Esophagus mucosa (tissue), 1 donor: ENCODE measurements around the gene SELENOO. TPM values are rescaled to one million over a fixed set of nuclear protein-coding genes. Genes with fewer than 3 reads are reported as not detected.

Experiments
- ATAC-seq: fragments of 200-7000 bp; cut with Tn5 transposase; one replicate; pipeline ENCODE4 v1.9.1; 2020
- total RNA-seq: library from RNA; stranded (reverse); gene quantifications from one replicate; pipeline ENCODE4 v1.2.4, GENCODE V29; 2023
- donor health status: DM: yes; HTN: yes; CAD: no.

Gene SELENOO
- total RNA-seq, 1 donor from 2014 or later: 13.3 TPM

DNA sequence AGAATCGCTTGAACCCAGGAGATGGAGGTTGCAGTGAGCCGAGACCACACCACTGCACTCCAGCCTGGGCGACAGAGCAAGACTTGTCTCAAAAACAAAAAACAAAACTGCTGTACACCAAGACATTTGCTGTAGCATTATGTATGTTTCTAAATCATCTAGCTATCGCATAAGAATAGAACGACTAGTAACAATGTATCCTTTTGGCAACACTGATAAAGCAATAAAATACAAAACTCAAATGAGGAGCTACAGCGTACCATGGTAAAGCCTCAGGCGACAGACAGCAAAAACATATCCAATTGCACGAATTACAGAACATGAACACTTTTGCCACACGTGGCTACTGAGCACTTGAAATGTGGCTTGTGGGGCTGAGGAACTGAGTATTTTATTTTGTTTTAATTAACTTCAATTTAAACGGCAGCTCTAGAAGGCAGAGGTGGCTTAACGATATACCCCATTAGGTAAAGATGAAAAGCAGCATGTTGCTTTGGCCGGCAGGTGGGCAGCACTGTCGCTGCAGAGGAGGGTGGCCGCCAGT lies 41.7 kb downstream of the SELENOO start:
- ATAC-seq: no peak

DNA sequence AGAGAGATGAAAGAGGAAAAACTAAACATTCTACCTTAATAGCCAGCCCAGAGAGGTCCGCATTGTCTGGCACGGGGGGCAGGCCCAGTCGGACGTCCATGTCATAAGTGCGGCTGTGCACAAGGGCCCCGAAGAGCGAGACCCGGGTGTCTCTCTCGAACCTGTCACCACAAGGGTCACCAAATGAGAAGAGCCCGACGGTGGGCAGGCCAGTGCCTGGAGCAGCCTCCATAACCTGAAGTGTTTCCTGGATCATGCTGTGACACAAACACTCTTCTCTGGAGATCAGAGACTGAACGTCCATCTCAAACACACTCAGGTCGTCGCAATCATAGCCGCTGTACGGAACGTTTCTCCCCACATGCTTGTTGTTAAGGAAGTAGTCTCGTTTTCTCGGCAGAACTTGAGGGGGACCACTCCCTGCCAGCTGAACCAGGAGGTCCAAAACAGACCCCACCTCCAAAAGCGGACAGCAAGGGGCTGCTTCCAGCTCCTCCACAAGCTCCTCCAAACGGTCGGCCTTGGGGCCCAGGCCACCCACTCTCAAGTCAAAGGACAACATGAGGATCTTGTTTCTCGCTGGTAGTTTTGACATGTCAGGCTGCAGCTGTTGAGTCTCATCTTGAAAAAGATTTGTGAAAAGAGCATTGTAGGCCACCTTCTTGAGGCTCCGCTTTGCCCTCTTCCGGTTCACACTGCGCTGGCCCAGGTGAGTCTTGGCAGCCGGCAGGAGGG lies 43.0 kb downstream of the SELENOO start:
- peak; percentile 19 for ATAC-seq

DNA sequence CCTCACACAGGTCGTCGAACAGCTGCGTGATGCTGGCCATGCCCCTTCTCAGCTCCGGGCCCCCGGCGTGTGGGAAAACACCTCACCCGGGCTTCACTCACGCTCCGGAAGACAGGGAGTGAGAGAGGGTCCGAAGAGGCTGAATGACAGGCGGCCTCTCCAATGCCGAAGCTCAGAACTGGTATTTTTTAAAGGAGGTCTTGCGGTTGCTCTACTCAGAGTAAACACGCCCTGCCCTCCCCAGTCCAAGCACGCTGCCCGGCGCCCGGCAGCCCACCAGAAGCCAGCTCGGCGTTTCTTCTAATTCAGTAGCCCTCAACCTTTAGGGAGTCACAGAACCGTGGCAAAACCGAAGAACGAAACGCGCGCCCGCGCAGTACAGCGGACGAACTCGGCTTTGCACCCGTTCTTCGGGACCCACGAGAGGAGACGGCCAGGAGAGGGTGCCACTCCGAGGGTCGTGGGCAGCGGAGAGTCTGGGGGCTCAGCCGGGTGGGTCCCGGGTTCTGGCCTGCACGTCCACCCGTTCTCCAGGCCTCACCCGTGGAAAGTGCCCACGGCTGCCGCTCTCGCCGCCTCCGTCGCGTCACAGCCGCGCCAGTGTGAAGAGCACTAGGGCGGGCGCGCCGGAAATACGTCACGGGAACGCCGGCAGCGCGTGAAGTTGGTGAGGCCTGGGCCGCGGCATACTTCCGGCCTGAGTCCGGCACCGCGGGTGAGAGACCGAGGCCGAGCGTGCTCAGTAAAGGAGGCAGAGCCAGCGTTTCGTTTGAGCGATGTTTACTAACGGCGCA lies 43.8 kb downstream of the SELENOO start, which contains the start of gene TUBGCP6:
Gene TUBGCP6 (minus strand): TSS at position 604 of the 794 bp plus-strand sequence. CDS start 564 bp downstream, at position 40.
- peak; percentile 88 for ATAC-seq

DNA sequence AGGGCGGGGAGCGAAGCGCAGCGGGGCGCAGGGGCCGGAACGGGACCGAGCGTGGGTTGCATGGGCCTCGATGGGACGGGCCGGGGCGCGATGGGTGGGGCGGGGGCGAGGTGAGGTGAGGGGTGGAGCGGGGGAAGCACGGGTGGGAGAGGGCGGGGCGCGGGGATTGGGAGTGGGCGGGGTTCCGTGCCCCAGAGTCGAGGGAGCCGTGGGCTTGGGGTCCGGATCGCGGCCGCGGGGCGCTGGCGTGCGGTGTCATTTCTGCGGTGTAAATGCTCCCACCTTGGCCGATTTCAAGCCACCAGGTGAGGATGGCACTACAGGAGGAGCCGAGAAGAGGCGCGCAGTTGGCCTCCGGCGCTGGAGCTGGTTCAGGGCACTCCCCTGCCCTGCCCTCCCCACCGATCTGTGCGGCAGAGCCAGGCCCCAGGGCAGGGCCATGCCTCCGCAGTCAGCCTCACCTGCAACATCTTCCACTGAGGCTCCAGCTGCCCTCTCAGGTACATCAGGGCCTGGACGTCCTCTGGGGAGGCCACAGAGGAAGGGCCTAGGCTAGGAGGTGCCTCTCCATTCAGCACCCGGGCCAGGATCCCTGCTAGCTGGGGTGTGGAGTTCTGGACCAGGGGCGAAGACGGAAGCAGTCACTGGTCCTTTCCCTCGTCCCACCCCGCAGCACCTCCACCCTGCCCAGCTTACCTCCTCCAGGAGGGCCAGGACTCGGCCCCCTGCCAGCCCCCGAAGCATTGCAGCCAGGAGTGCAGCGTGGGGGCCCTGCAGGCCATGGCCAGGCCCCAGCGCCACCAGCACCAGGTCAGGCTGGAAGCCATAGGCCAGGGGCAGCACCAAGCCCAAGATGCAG lies 44.6 kb downstream of the SELENOO start:
- ATAC-seq: peak; percentile 70

DNA sequence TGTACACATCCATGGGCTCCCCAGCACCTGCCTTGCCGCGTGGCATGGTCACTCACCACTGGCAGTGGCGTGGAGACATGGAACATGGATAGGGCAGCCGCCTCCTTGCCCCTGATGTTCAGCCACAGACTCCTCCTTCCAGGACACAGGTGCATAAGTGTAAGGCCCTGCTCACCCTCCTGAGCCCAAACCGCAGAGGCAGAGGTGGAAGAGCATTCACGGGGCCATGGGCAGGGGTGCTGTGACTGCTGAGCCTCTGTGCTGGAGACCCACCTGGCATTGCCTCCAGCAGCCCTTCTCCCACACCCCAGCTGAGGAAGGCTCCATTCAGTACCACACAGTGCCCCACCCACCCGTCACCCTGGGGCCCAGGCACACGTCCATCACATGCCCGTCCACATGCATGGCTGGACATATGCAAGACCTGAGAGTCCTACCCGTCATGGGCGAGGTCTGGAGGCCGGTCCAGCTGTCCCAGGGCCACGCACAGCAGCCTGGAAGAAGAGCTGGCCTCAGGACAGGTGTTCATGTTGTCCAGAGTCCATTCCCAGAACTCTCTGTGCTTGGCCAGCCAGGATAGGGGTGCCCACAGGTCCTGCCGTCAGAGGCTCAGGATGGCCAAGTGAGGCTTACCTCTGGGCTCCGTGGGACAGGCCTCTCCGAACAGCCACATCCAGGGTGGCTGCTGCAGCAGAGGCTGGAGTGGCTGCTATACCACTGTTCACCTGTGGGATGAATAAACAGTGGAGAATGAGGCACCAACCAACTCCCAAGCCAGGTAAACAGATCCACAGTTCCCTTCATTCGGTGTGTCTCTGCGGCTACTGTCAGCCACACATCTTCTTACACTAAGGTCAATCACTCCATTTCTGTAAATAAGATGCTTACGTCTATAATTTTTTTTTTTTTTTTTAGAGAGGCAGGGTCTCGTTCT lies 45.7 kb downstream of the SELENOO start:
- no peak for ATAC-seq

DNA sequence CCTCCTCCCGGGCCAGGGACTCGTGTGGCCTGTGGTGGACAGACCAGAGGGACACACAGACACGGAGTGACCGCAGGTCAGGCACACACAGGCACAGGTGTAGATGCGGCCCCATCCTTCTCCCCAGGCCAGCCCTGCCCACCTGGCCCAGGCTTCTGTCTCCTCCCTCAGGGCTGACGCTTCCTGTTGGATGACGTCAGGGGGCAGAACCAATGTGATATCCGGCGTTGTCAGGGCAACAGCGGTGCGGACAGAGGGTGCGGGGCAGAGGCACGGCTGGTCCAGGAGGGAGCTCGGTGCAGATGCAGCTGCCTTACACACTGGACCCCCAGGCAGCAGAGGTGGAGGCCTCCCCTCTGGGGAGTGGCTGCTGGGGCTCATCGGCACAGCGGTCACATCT lies 46.9 kb downstream of the SELENOO start:
- ATAC-seq: no peak

DNA sequence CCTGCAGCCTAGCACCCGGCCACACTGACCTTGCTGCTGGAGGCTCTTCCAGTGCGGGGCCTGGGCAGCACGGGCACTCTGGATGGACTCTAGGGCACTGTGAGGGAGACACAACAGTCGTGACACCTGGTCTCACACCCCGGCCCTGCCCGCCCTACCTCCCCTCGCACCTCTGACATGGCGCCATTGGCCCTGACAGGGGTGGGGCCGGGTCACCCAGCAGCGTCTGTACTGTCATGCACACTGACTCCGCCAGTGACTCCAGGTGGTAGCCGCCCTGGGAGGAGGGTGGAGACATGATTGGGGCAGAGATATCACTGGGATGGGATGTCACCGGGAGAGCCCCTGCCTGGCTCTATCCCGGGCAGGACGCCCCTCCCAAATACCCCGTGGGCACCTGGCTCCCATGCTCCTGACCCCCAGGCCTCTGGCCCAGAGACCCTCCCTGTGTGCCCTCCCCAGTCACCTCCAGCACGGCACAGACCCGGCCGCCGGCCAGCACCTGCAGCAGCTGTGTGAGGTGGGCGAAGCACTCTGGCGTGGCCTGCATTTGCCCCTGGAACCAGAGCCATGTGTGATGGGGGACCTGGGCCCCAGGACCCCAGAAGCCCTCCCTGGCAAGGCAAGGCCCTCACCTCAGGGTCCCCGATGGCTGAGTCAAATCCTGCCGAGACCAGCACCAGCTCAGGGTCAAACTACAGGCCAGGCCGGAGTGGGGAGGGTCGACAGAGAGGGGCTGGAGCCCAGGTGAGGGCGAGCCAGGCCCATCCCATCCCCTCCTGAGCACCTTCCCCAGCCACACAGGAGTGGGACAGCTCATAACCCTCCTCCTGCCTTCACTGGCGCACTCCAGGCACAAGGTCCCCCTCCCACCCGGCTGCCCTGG lies 47.6 kb downstream of the SELENOO start:
- no peak for ATAC-seq

DNA sequence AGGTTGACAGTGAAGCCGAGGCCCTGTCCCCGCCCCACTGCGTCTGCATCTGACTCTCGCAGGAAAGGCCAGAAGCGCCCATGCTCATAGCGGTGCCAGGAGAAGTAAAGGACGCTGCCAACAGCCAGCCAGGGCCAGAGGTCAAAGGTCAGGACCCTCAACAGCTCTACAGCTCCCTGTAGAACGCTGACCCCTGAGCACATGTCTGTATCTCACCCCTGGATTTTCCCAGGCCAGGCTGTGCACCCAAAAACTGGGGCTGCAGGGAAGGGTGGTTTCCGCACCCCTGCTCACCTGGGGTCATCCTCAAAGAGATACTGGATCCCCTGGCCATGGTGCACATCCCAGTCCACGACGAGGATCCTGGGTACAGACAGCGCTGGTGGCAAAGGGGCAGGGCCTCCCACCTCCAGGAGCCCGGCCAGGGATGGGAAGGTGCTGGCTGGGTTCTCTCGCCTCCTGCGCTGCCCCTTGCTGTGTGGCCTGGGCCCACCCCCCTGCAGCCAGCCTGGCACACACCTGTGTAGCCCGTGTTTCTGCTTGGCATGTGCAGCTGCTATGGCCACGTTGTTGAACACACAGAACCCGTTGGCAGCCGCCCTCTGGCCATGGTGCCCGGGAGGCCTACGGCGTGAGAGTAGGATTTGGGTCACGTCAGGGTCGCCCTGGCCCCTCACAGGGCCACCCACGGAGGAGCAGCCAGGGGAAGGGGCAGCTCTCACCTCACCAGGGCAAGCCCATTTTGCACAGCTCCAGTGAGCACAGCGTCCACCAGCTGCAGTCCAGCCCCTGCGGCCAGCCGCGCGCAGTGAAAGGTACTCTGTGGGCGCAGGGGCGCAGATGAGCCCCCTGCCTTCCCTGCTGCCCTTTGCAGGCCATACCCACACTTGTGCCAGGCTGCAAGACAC lies 48.8 kb downstream of the SELENOO start:
- ATAC-seq: no peak

DNA sequence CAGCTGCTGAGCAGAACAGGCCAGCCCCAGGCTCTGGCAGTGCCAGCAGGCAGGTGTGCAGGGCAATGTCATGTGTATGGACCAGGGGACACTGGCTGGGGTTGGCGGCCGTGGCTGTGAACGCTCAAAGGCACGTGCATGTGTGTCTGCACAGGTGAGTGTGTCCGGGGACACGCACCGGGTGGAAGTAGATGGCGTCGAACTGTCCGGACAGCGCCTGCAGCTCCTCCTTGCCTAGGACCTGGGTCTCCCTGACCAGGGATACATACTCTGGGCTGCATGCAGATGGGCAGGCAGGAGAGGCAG lies 49.4 kb downstream of the SELENOO start:
- no peak for ATAC-seq

DNA sequence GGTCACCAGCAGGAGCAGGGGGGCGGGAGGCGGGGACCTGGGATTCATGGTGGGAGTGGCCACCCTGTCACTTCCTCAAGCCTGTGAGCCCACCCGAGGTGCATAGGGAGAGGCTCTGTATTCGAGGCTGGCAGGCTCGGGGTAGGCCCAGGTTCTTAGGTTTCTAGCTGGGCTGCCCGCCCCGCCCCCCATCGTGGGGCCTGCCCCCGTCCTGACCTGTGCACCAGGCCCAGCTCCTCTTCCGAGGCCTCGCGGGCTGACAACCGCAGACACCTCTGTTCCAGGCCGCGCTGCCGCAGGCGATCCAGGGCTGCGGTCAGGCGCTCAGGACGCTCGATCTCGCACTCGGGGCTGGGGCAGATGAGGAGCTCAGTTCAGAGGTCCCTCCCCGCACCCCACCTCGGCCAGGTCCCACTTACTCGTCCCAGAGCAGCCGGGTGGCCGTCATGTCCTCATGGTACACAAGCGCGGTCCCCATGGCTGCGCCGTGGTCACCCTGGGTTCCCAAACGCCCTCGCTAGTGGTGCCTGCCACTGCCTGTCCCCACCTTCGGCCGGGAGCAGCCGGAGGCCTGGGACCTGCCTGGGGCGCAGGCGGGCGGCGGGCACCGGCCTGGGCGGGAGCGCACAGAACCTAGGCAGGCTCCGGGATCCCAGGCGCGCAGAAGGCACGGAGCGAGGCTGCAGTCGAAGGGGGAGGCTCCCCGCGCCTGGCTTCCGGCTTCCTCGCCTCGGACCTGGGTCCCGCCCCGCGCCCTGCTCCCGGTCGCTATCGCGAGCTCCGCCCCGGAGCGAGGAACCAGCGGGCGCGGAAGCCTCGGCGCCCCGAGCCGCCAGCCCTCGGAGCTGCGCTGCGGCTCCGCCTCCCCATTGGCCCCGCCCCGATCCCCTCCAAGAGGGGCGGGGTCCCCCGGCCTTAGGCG lies 50.0 kb downstream of the SELENOO start, which contains the start of gene HDAC10:
Gene HDAC10 (minus strand): TSS at position 711 of the 922 bp plus-strand sequence. CDS start 233 bp downstream, at position 478.
- peak; percentile 69 for ATAC-seq

DNA sequence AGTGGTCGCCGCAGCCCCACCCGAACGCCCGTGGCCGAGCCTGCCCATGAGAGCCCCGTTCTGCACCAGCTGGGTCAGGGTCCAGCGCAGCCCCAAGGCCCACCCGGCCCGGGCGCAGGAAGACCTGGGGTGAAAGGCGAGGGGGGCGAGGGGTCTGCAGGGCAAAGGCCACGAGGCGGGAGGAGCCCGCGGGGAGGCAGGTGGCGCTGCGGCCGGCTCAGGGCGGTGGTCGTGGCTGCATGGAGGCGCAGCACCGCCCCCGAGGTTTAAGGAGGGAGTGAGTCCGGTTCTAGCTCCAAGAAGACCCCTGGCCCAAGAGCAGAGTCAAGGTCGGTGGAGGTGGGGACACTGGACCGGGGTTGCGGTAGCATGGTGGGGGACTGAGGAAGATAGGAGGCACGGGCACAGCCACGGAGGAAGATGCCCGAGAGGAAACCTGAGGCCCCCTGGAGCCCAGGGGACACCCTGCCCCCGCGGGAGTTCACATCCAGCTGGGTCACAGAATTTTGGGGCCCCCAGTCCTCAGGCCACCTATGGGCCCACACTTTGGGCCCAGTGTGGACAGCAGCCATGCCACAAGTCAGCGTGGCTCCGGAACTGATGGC lies 50.8 kb downstream of the SELENOO start:
- ATAC-seq: no peak

DNA sequence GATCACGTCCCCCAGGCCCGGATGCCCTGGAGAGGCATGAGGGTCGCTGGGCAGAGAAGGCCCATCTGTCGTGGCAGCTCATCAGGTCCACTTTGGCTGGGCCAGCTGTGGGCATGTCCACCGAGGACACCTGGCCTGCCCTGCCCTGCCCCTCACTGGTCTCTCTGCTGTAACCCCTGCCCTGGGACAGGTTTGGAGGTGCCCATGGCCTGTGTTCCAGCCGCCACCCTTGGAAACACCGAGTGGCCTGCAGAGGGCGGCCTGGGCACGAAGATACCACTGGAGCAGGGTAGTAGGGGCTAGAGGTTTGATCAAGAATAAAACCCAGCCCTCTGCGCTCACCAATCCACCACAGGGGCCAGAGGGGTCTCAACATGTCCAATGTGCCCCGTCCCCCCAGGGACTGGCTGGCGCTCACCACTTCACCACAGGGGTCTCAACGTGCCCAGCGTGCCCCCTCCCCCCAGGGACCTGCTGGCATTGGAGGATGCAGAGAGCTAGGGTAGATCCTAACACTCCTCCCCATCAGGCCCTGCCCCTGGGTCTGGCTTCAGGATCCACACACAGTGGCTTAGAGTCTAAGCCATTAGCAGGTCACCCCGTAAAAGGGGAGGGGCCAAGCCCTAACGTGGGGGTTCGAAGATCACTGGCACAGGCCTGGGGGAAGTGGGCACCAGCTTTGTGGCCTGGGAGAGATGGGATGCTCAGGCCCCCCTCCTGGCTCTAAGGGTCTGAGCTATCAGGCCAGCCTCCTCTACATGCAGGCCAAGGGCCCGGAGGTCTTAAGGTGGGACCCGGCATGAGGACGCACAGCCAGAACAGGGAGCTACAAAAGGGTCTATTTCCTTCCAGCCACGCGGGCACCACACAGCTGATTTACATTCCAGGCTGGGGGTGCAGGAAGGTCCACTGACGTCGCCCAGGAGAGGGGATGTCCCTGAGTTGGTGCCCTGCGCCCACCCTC lies 51.6 kb downstream of the SELENOO start:
- ATAC-seq: peak; percentile 58

DNA sequence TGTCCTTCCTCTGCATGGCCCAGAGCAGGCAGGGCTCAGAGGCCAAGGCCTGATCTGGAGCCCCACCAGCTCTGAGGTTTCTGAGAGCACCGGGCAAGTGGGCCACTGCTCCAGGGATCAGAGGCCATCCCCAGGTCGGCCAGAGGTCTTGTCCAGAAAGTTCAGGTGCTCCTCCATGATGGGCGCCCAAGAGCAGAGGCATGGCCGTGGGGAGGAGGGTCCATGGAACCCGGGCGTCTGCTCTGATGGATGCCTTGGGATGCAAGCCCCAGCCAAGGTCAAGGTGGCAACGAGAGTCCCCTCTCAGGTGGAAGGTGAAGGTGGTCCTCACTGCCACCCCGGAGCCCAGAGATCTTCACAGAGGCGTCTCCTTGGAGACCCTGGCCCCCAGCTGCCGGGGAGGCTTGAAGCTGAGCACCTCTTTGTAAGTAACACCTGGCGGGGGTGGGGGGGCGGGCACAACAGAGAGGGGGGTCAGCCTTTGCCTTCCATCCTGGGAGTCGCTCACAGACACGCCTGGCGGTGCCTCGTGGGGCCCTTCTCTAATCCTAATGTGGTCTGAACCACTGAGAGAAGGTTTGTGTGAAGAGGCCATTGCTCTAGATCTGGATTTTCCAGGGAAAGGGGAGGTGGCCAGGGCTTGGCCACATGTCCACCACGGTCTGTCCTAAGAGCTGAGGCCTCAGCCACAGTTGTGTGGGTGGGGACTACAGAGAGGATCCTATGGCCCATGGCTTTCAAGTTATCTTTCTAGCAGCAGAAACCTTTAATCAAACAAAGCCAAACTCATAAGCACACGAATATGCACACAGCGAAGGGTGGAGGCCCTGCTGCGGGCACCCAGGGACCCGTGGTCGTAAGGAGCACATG lies 52.5 kb downstream of the SELENOO start:
- ATAC-seq: no peak

DNA sequence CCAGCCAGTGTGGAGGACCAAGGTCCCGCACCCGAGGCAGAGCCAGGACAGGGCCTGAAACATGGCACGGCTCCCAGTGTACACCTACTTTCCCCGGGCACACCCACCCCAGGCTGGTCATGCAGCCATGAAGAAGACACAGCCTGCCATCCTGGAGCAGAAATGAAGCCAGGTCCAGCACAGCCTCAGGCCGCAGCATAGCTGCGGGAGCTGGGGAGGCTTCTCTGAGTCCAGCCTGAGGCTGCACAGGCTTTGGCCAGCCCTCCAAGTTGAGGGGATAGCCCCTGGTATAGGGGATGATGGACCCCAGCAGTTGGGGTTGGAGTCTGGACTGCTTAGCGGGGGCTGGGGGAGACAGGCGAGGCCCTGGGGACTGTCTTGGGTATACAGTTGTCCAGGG lies 53.1 kb downstream of the SELENOO start:
- no peak for ATAC-seq

DNA sequence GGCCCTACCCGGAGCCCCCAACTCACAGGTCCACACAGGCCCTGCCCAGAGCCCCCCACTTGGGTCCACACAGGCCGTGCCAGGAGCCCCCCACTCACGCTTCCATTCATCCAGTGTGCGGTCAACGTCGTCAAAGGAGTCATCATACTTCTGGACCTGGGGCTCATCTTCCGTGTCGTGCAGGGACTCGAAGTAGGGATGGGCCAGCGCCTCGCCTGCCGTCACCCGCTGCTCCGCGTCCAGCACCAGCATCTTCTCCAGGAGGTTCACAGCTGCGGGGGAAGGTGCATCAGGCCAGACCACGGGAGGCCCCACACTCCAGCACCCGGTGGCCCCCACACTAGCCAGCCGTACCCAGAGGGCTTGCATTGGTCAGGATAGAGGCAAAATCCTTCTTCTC lies 54.3 kb downstream of the SELENOO start:
- ATAC-seq: no peak
